GM23338 (cell line): Measurements from ENCODE around the gene IL15RA. TPM values are rescaled to one million over a fixed set of nuclear protein-coding genes. Genes with fewer than 3 reads are reported as not detected.

Experiments
- ATAC-seq: fragments of 200-7000 bp; cut with Tn5 transposase; 3 replicates; pipeline ENCODE4 v1.9.1; 2020
- DNase-seq: peaks from one replicate; pipeline ENCODE4 v3.0.0-alpha.2; 2015; ENCODE audit warnings: low spot score
- H2AFZ ChIP-seq: fragments of 200-600 bp; sonication (generic); 2 replicates; pipeline ENCODE4 v1.8.0; 2016; ENCODE audit warnings: antibody characterized with exemption, mild to moderate bottlenecking, moderate library complexity
- H3F3A ChIP-seq: fragments of 200-600 bp; sonication (generic); replicated peaks from 2 replicates; pipeline ENCODE4 v1.8.0; 2017; ENCODE audit warnings: antibody characterized with exemption, mixed run types, low read depth
- H3K27ac ChIP-seq: fragments of 200-600 bp; sonication (generic); 2 replicates; pipeline ENCODE4 v1.6.1; 2016; ENCODE audit warnings: low read depth
- H3K27me3 ChIP-seq: fragments of 200-600 bp; sonication (generic); 2 replicates; pipeline ENCODE4 v1.8.0; 2016; ENCODE audit warnings: mild to moderate bottlenecking, mixed run types, moderate library complexity; ENCODE audit not compliant: insufficient read depth
- H3K36me3 ChIP-seq: fragments of 200-600 bp; sonication (generic); 2 replicates; pipeline ENCODE4 v1.8.0; 2016; ENCODE audit warnings: mild to moderate bottlenecking; ENCODE audit not compliant: insufficient read depth
- H3K4me1 ChIP-seq: fragments of 200-600 bp; sonication (generic); 2 replicates; pipeline ENCODE4 v1.8.0; 2016; ENCODE audit warnings: mild to moderate bottlenecking, moderate library complexity; ENCODE audit not compliant: insufficient read depth
- H3K4me2 ChIP-seq: fragments of 200-600 bp; sonication (generic); 2 replicates; pipeline ENCODE4 v1.7.1; 2017; ENCODE audit warnings: mixed run types
- H3K4me3 ChIP-seq: fragments of 200-600 bp; sonication (generic); 2 replicates; pipeline ENCODE4 v1.6.1; 2016; ENCODE audit warnings: mixed run types
- H3K79me2 ChIP-seq: fragments of 200-600 bp; sonication (generic); replicated peaks from 2 replicates; pipeline ENCODE4 v1.8.0; 2017; ENCODE audit warnings: mild to moderate bottlenecking; ENCODE audit not compliant: insufficient read depth
- H3K9me2 ChIP-seq: fragments of 200-600 bp; sonication (generic); 2 replicates; pipeline ENCODE4 v1.8.0; 2017; ENCODE audit not compliant: insufficient read depth
- H4K20me1 ChIP-seq: fragments of 200-600 bp; sonication (generic); replicated peaks from 2 replicates; pipeline ENCODE4 v1.8.0; 2017; ENCODE audit warnings: mild to moderate bottlenecking; ENCODE audit not compliant: insufficient read depth
- H3K27ac Mint-ChIP-seq: 2 replicates; pipeline ENCODE4 v1.8.0; 2020; ENCODE audit warnings: inconsistent platforms, mild to moderate bottlenecking, moderate library complexity, mixed read lengths
- H3K27me3 Mint-ChIP-seq: 3 replicates; pipeline ENCODE4 v1.8.0; 2022; ENCODE audit warnings: low read depth, mild to moderate bottlenecking, moderate library complexity, mixed read lengths, inconsistent platforms; ENCODE audit not compliant: insufficient read depth, poor library complexity
- H3K36me3 Mint-ChIP-seq: 3 replicates; pipeline ENCODE4 v1.8.0; 2021; ENCODE audit warnings: low read depth, mild to moderate bottlenecking, inconsistent platforms, moderate library complexity, mixed read lengths
- H3K4me1 Mint-ChIP-seq: 3 replicates; pipeline ENCODE4 v1.8.0; 2020; ENCODE audit warnings: mild to moderate bottlenecking, inconsistent platforms, mixed read lengths
- H3K4me3 Mint-ChIP-seq: 3 replicates; pipeline ENCODE4 v1.8.0; 2021; ENCODE audit warnings: moderate library complexity, mild to moderate bottlenecking, inconsistent platforms, mixed read lengths
- H3K9me3 Mint-ChIP-seq: 3 replicates; pipeline ENCODE4 v1.8.0; 2020; ENCODE audit warnings: moderate library complexity, mild to moderate bottlenecking, inconsistent platforms, mixed read lengths
- CREB1 ChIP-seq: fragments of 250-450 bp; sonication (Bioruptor Pico); IDR thresholded peaks from 2 replicates; pipeline ENCODE4 v1.5.0; 2020; ENCODE audit warnings: low read depth, mild to moderate bottlenecking, moderate library complexity
- EZH2 ChIP-seq: fragments of 200-600 bp; sonication (generic); IDR thresholded peaks from one replicate; pipeline ENCODE4 v1.8.0; 2017; ENCODE audit warnings: antibody characterized with exemption, mild to moderate bottlenecking, low read depth; ENCODE audit not compliant: unreplicated experiment
- EZH2phosphoT487 ChIP-seq: fragments of 200-600 bp; sonication (generic); IDR thresholded peaks from one replicate; pipeline ENCODE4 v1.8.1; 2018; ENCODE audit warnings: antibody characterized with exemption; ENCODE audit not compliant: unreplicated experiment
- JUNB ChIP-seq: IDR thresholded peaks from one replicate; pipeline ENCODE4 v1.6.1; 2016; ENCODE audit warnings: antibody characterized with exemption; ENCODE audit not compliant: unreplicated experiment
- POLR2AphosphoS5 ChIP-seq: IDR thresholded peaks from 2 replicates; pipeline ENCODE4 v1.6.1; 2016; ENCODE audit warnings: antibody characterized with exemption, low read depth
- STAT1 ChIP-seq: IDR thresholded peaks from one replicate; pipeline ENCODE4 v1.6.1; 2016; ENCODE audit warnings: antibody characterized with exemption; ENCODE audit not compliant: unreplicated experiment
- polyA plus RNA-seq: library from polyadenylated mRNA; unstranded; fragments of >200 nt; fragmentation: Nextera tagmentation; extraction: Ambion mirVana; gene quantifications from 2 replicates; pipeline ENCODE4 v1.2.1, GENCODE V29; 2016
- total RNA-seq: library from RNA; depleted of rRNA; stranded (reverse); fragments of >200 nt; shearing (Covaris generic); gene quantifications from 2 replicates; pipeline ENCODE4 v1.2.3, GENCODE V29; 2014
- TF ChIP-seq, protein P1 (sequence below): IDR thresholded peaks from one replicate; pipeline ENCODE4 v1.6.1; 2018; ENCODE audit warnings: antibody characterized with exemption; ENCODE audit not compliant: unreplicated experiment
- TF ChIP-seq, protein P2 (sequence below), 2 experiments: fragments of 200-600 bp in 1 of 2; sonication (generic) in 1 of 2; conservative IDR thresholded peaks; 2 replicates each; pipeline versions ENCODE4 v1.5.1 to v1.6.1; 2016 to 2017; ENCODE audit warnings: antibody characterized with exemption in 2 of 2, low read depth in 2 of 2, mild to moderate bottlenecking in 2 of 2, moderate library complexity in 1 of 2

Gene IL15RA
- total and polyA plus RNA-seq, 2 experiments from 2014 or later = 1.6 to 2.2 TPM

DNA sequence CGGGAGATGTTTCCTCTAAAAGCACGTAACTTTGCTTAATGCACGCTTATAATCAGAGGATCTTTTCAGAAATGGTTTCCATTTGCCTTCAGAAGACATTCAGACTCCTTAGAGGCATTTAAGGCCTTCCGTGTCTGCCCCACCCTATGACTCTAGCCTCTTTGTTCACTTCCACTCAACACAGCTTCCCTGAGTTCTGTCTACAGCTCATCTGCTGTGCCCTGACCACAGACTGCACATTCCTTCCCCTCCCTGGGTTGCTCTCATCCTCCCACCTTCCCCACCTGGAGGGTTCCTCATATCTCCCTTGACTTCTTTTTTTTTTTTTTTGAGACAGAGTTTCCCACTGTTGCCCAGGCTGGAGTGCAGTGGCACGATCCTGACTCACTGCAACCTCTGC is 70.7 kb downstream of the IL15RA start (continued):
- no peak for TF ChIP-seq EZH2
- no peak for TF ChIP-seq STAT1
- no peak for TF ChIP-seq JUNB
- TF ChIP-seq, protein P1, sequence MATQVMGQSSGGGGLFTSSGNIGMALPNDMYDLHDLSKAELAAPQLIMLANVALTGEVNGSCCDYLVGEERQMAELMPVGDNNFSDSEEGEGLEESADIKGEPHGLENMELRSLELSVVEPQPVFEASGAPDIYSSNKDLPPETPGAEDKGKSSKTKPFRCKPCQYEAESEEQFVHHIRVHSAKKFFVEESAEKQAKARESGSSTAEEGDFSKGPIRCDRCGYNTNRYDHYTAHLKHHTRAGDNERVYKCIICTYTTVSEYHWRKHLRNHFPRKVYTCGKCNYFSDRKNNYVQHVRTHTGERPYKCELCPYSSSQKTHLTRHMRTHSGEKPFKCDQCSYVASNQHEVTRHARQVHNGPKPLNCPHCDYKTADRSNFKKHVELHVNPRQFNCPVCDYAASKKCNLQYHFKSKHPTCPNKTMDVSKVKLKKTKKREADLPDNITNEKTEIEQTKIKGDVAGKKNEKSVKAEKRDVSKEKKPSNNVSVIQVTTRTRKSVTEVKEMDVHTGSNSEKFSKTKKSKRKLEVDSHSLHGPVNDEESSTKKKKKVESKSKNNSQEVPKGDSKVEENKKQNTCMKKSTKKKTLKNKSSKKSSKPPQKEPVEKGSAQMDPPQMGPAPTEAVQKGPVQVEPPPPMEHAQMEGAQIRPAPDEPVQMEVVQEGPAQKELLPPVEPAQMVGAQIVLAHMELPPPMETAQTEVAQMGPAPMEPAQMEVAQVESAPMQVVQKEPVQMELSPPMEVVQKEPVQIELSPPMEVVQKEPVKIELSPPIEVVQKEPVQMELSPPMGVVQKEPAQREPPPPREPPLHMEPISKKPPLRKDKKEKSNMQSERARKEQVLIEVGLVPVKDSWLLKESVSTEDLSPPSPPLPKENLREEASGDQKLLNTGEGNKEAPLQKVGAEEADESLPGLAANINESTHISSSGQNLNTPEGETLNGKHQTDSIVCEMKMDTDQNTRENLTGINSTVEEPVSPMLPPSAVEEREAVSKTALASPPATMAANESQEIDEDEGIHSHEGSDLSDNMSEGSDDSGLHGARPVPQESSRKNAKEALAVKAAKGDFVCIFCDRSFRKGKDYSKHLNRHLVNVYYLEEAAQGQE = no peak
- no peak for TF ChIP-seq POLR2AphosphoS5
- no peak for TF ChIP-seq EZH2phosphoT487
- TF ChIP-seq, protein P2, sequence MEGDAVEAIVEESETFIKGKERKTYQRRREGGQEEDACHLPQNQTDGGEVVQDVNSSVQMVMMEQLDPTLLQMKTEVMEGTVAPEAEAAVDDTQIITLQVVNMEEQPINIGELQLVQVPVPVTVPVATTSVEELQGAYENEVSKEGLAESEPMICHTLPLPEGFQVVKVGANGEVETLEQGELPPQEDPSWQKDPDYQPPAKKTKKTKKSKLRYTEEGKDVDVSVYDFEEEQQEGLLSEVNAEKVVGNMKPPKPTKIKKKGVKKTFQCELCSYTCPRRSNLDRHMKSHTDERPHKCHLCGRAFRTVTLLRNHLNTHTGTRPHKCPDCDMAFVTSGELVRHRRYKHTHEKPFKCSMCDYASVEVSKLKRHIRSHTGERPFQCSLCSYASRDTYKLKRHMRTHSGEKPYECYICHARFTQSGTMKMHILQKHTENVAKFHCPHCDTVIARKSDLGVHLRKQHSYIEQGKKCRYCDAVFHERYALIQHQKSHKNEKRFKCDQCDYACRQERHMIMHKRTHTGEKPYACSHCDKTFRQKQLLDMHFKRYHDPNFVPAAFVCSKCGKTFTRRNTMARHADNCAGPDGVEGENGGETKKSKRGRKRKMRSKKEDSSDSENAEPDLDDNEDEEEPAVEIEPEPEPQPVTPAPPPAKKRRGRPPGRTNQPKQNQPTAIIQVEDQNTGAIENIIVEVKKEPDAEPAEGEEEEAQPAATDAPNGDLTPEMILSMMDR (conservative IDR thresholded peaks at IDR 0.05; ENCODE audit: low read depth in 2 of 2) = no peak

DNA sequence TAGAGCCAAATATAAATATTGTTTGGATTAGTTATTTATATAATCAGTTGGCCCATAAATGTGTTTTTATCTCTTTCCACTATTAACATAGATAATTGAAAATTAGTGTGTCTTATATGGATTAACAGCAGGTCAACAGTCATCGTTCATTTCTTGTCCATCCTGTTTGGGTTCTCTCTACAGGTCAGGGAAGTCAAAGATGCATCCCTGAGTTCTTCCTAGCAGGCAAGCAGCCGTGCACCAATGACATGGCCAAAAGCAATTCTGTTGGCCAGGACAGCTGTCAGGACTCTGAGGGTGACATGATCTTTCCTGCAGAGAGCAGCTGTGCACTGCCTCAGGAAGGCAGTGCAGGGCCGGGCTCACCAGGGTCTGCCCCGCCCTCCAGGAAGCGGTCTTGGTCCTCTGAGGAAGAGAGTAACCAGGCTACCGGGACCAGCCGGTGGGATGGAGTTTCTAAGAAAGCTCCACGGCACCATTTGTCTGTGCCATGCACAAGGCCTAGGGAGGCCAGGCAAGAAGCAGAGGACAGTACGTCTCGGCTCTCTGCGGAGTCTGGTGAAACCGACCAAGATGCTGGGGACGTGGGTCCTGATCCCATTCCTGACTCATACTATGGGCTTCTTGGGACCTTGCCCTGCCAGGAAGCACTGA is 71.4 kb downstream of the IL15RA start:
- Mint-ChIP-seq H3K27ac (no peak overlapping the region), H3K9me3 (no peaks in the 10 kb centered on the region), H3K27me3 (peaks cover 1% of the 10 kb centered on the region), H3K4me1 (no peaks in the 10 kb centered on the region), H3K4me3 (no peak overlapping the region), H3K36me3 (peaks cover 39% of the 10 kb centered on the region)
- Histone ChIP-seq H3K4me2 (no peak overlapping the region), H4K20me1 (peaks cover 16% of the 10 kb centered on the region), H3K27ac (no peak overlapping the region), H3K9me2 (no peaks in the 10 kb centered on the region), H3K79me2 (peaks cover 37% of the 10 kb centered on the region), H3K4me3 (no peak overlapping the region), H3K4me1 (no peaks in the 10 kb centered on the region), H3F3A (no peaks in the 10 kb centered on the region), H3K27me3 (no peaks in the 10 kb centered on the region), H2AFZ (no peak overlapping the region), H3K36me3 (peaks cover 11% of the 10 kb centered on the region)
- ATAC-seq = no peak
- no peak for DNase-seq
- TF ChIP-seq JUNB (no peak), STAT1 (no peak), EZH2 (no peak), CREB1 (CRISPR knock-in tag) (no peak)
- TF ChIP-seq, protein P2 (conservative IDR thresholded peaks at IDR 0.05; ENCODE audit: low read depth in 2 of 2) = no peak
- TF ChIP-seq, protein P1 = no peak
